GDM1 (cell line): ENCODE results near the gene PTGDR2.
A peak's percentile ranks its signal among the peaks of the same experiment; 100 is the strongest.
"Not testable (repeated sequence)": the region's sequence is repeated elsewhere in the genome, so short reads cannot be mapped to it uniquely, and the experiment has no call there.

Experiments
- DNase-seq: peaks from one replicate; lab custom pipeline; 2025; lab: John Stamatoyannopoulos, UW

The PTGDR2 gene

GRCh38 chr11:60841797-60842667, 13.7 kb downstream of the PTGDR2 start, which contains the start of gene CCDC86:
Gene CCDC86, plus strand, starts transcription at chr11:60842113. Its CDS starts 12 bp downstream, at chr11:60842125.
- peak; percentile 91 for DNase-seq

GRCh38 chr11:60840470-60841430, 15.0 kb downstream of the PTGDR2 start:
- DNase-seq: no peak

- no peak for DNase-seq
These were observed 17.6 kb downstream of the PTGDR2 start for GRCh38 chr11:60838132-60838531.

- no peak for DNase-seq
These were observed 18.8 kb downstream of the PTGDR2 start for GRCh38 chr11:60836866-60837515.

GRCh38 chr11:60835534-60835846, 20.3 kb downstream of the PTGDR2 start:
- DNase-seq: no peak

GRCh38 chr11:60834742-60835533, 20.8 kb downstream of the PTGDR2 start:
- DNase-seq: no peak

GRCh38 chr11:60831501-60832079, 24.2 kb downstream of the PTGDR2 start:
- DNase-seq: no peak

- peak; percentile 47 for DNase-seq
These were observed 24.6 kb downstream of the PTGDR2 start for GRCh38 chr11:60831143-60831500.

- no peak for DNase-seq
These were observed 25.1 kb downstream of the PTGDR2 start for GRCh38 chr11:60830478-60831142.

- DNase-seq: no peak
These were observed 30.0 kb downstream of the PTGDR2 start for GRCh38 chr11:60825790-60826189.

GRCh38 chr11:60825118-60825517, 30.6 kb downstream of the PTGDR2 start:
- no peak for DNase-seq

GRCh38 chr11:60823745-60824306, 31.9 kb downstream of the PTGDR2 start:
- not testable (repeated sequence) for DNase-seq

- DNase-seq: no peak
These were observed 33.7 kb downstream of the PTGDR2 start for GRCh38 chr11:60821827-60822599.

GRCh38 chr11:60818057-60818456, 37.7 kb downstream of the PTGDR2 start:
- no peak for DNase-seq

- DNase-seq: no peak
These were observed 39.1 kb downstream of the PTGDR2 start for GRCh38 chr11:60816590-60817157.

- no peak for DNase-seq
These were observed 41.6 kb downstream of the PTGDR2 start for GRCh38 chr11:60814112-60814511.

- DNase-seq: no peak
These were observed 42.4 kb downstream of the PTGDR2 start for GRCh38 chr11:60813324-60813723.

GRCh38 chr11:60810569-60810968, 45.2 kb downstream of the PTGDR2 start:
- no peak for DNase-seq

- DNase-seq: no peak
These were observed 45.6 kb downstream of the PTGDR2 start for GRCh38 chr11:60810151-60810550.
